Renal cortical epithelial cell (primary cell): ENCODE measurements around the gene IPO8. TPM values are rescaled to one million over a fixed set of nuclear protein-coding genes. Genes with fewer than 3 reads are reported as not detected.
"Not testable (repeated sequence)": the region's sequence is repeated elsewhere in the genome, so short reads cannot be mapped to it uniquely, and the experiment has no call there.

Experiments
- DNase-seq: peaks from one replicate; pipeline ENCODE4 v3.0.0-alpha.2; 2011; ENCODE audit warnings: low read depth
- total RNA-seq: library from RNA; depleted of rRNA; stranded (reverse); fragments of >200 nt; gene quantifications from 2 replicates; pipeline ENCODE4 v1.2.3, GENCODE V29; 2014

Gene IPO8
- total RNA-seq, 1 donor from 2014 or later: 76.1 TPM

GRCh38 chr12:30691122-30691879 lies 4.4 kb downstream of the IPO8 start:
- DNase-seq: peak; percentile 57

GRCh38 chr12:30687265-30687986 lies 8.2 kb downstream of the IPO8 start:
- peak; percentile 14 for DNase-seq

- DNase-seq: no peak
These were observed 16.4 kb downstream of the IPO8 start for GRCh38 chr12:30679241-30679640.

GRCh38 chr12:30678221-30678620 lies 17.4 kb downstream of the IPO8 start:
- no peak for DNase-seq

GRCh38 chr12:30661210-30661609 lies 34.5 kb downstream of the IPO8 start:
- DNase-seq: no peak

- DNase-seq: no peak
These were observed 43.5 kb downstream of the IPO8 start for GRCh38 chr12:30652034-30652696.

GRCh38 chr12:30646821-30647220 lies 48.8 kb downstream of the IPO8 start:
- DNase-seq: no peak

- peak; percentile 19 for DNase-seq
These were observed 52.3 kb downstream of the IPO8 start for GRCh38 chr12:30643366-30643765.

GRCh38 chr12:30640392-30640791 lies 55.3 kb downstream of the IPO8 start:
- DNase-seq: no peak

GRCh38 chr12:30635385-30635784 lies 60.3 kb downstream of the IPO8 start:
- no peak for DNase-seq

- no peak for DNase-seq
These were observed 63.9 kb downstream of the IPO8 start for GRCh38 chr12:30631740-30632139.

- DNase-seq: peak; percentile 19
These were observed 64.7 kb downstream of the IPO8 start for GRCh38 chr12:30630979-30631285.

GRCh38 chr12:30630076-30630978 lies 65.3 kb downstream of the IPO8 start:
- no peak for DNase-seq

- DNase-seq: no peak
These were observed 68.8 kb downstream of the IPO8 start for GRCh38 chr12:30626847-30627246.

GRCh38 chr12:30624009-30624408 lies 71.7 kb downstream of the IPO8 start:
- no peak for DNase-seq

GRCh38 chr12:30622509-30622908 lies 73.2 kb downstream of the IPO8 start:
- DNase-seq: peak; percentile 58

- not testable (repeated sequence) for DNase-seq
These were observed 73.9 kb downstream of the IPO8 start for GRCh38 chr12:30621663-30622241.

GRCh38 chr12:30617346-30618016 lies 78.2 kb downstream of the IPO8 start:
- no peak for DNase-seq

- no peak for DNase-seq
These were observed 81.6 kb downstream of the IPO8 start for GRCh38 chr12:30614031-30614430.

GRCh38 chr12:30613119-30613830 lies 82.4 kb downstream of the IPO8 start:
- DNase-seq: no peak
